Tibial artery (tissue), 4 donors: ENCODE measurements around the gene DNAI7.

Experiments
- DNase-seq, 2 donors: peaks; one replicate each; pipeline ENCODE4 v3.0.0-alpha.2; 2019
- H3K27ac ChIP-seq, 2 donors: fragments of 200-600 bp; sonication (generic) in 1 of 2; 1 replicate in 1 of 2; 2 replicates in 1 of 2; pipeline ENCODE4 v1.5.1; 2018 to 2019; ENCODE audit warnings: mild to moderate bottlenecking in 1 of 2
- H3K27me3 ChIP-seq, 2 donors: fragments of 200-600 bp; sonication (generic) in 1 of 2; one replicate each; pipeline versions ENCODE4 v1.5.1 to v1.6.0; 2016 to 2019
- H3K36me3 ChIP-seq, 3 donors: fragments of 200-600 bp; sonication (generic) in 2 of 3; one replicate each; pipeline ENCODE4 v1.5.1; 2016 to 2019; ENCODE audit warnings: mild to moderate bottlenecking in 2 of 3
- H3K4me1 ChIP-seq, 4 donors: fragments of 200-600 bp; sonication (generic) in 2 of 4; 1 replicate in 3 of 4; 2 replicates in 1 of 4; pipeline ENCODE4 v1.5.1; 2016 to 2019
- H3K4me3 ChIP-seq, 2 donors: fragments of 200-600 bp; sonication (generic) in 1 of 2; 1 replicate in 1 of 2; 2 replicates in 1 of 2; pipeline ENCODE4 v1.5.1; 2018 to 2019; ENCODE audit warnings: mild to moderate bottlenecking in 2 of 2
- H3K9me3 ChIP-seq, 3 donors: fragments of 200-600 bp; sonication (generic) in 1 of 3; one replicate each; pipeline ENCODE4 v1.5.1; 2016 to 2019
- intact Hi-C: fragments of 100-400 bp; cut with DNase I; formaldehyde crosslinking; loops from one replicate; pipeline ENCODE4 v1.15.0; 2023; ENCODE audit warnings: low total_unique reads
- TF ChIP-seq, protein P1 (sequence below), 2 experiments: fragments of 200-600 bp in 1 of 2; fragments of 450-650 bp in 1 of 2; IDR thresholded peaks; one replicate each; pipeline ENCODE4 v1.5.1; 2017 to 2019; ENCODE audit warnings: antibody characterized with exemption in 2 of 2, mild to moderate bottlenecking in 1 of 2, moderate library complexity in 1 of 2

The DNAI7 gene

DNA sequence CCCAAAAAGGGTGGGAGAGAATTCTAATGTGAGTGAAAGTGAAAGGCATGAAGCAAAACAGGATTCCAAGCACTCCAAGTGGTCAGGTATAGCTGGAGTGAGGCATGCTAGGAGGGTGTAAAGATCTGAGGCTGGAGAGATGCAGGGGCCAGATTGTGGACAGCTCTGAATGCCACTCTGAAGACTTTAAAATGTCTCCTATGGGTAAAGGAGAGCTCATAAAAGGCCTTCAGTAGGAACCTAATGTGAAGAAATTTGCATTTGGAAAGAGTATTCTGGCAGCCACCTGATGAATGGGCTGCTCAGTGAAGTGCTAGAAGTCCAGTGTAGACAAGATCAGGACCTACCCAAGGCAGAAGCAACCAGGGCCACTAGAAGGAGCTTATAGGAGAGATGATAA lies 68.9 kb downstream of the DNAI7 start:
- H3K27ac ChIP-seq: no peak overlapping the region
- no peaks in the 10 kb centered on the region for H3K9me3 ChIP-seq
- no peak for DNase-seq
- no peaks in the 10 kb centered on the region for H3K27me3 ChIP-seq
- TF ChIP-seq, protein P1, sequence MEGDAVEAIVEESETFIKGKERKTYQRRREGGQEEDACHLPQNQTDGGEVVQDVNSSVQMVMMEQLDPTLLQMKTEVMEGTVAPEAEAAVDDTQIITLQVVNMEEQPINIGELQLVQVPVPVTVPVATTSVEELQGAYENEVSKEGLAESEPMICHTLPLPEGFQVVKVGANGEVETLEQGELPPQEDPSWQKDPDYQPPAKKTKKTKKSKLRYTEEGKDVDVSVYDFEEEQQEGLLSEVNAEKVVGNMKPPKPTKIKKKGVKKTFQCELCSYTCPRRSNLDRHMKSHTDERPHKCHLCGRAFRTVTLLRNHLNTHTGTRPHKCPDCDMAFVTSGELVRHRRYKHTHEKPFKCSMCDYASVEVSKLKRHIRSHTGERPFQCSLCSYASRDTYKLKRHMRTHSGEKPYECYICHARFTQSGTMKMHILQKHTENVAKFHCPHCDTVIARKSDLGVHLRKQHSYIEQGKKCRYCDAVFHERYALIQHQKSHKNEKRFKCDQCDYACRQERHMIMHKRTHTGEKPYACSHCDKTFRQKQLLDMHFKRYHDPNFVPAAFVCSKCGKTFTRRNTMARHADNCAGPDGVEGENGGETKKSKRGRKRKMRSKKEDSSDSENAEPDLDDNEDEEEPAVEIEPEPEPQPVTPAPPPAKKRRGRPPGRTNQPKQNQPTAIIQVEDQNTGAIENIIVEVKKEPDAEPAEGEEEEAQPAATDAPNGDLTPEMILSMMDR (IDR thresholded peaks at IDR 0.05): no peak
- no peak overlapping the region for H3K4me3 ChIP-seq
- H3K36me3 ChIP-seq: no peaks in the 10 kb centered on the region
- H3K4me1 ChIP-seq: no peaks in the 10 kb centered on the region
- intact Hi-C loops: no loop called here

- Histone ChIP-seq H3K36me3 (no peaks in the 10 kb centered on the region), H3K4me1 (no peaks in the 10 kb centered on the region), H3K4me3 (no peak overlapping the region), H3K27ac (no peak overlapping the region), H3K9me3 (no peaks in the 10 kb centered on the region), H3K27me3 (no peaks in the 10 kb centered on the region)
- DNase-seq: no peak
- intact Hi-C loops: no loop called here
- TF ChIP-seq, protein P1 (IDR thresholded peaks at IDR 0.05): no peak
Observed at GRCh38 chr12:25124493-25124892, 70.5 kb downstream of the DNAI7 start.

GRCh38 chr12:25123126-25123525 lies 71.8 kb downstream of the DNAI7 start:
- intact Hi-C loops: no loop called here
- H3K4me3 ChIP-seq: no peak overlapping the region
- no peak for DNase-seq
- H3K4me1 ChIP-seq: no peaks in the 10 kb centered on the region
- H3K36me3 ChIP-seq: no peaks in the 10 kb centered on the region
- TF ChIP-seq, protein P1 (IDR thresholded peaks at IDR 0.05): no peak
- H3K27me3 ChIP-seq: no peaks in the 10 kb centered on the region
- no peaks in the 10 kb centered on the region for H3K9me3 ChIP-seq
- H3K27ac ChIP-seq: no peak overlapping the region

- Histone ChIP-seq H3K27ac (no peak overlapping the region), H3K4me3 (no peak overlapping the region), H3K9me3 (no peaks in the 10 kb centered on the region), H3K36me3 (no peaks in the 10 kb centered on the region), H3K27me3 (no peaks in the 10 kb centered on the region), H3K4me1 (no peaks in the 10 kb centered on the region)
- TF ChIP-seq, protein P1 (IDR thresholded peaks at IDR 0.05): no peak
- intact Hi-C loops: no loop called here
- no peak for DNase-seq
Observed at GRCh38 chr12:25121916-25122315, 73.0 kb downstream of the DNAI7 start.

GRCh38 chr12:25121110-25121509 lies 73.8 kb downstream of the DNAI7 start:
- Histone ChIP-seq H3K27me3 (no peaks in the 10 kb centered on the region), H3K27ac (no peak overlapping the region), H3K9me3 (no peaks in the 10 kb centered on the region), H3K4me3 (no peak overlapping the region), H3K36me3 (no peaks in the 10 kb centered on the region), H3K4me1 (no peaks in the 10 kb centered on the region)
- TF ChIP-seq, protein P1 (IDR thresholded peaks at IDR 0.05): no peak
- no peak for DNase-seq
- intact Hi-C loops: no loop called here

- DNase-seq: no peak
- H3K36me3 ChIP-seq: no peaks in the 10 kb centered on the region
- H3K27ac ChIP-seq: no peak overlapping the region
- no peaks in the 10 kb centered on the region for H3K27me3 ChIP-seq
- TF ChIP-seq, protein P1 (IDR thresholded peaks at IDR 0.05): no peak
- intact Hi-C loops: no loop called here
- no peaks in the 10 kb centered on the region for H3K9me3 ChIP-seq
- H3K4me1 ChIP-seq: no peaks in the 10 kb centered on the region
- H3K4me3 ChIP-seq: no peak overlapping the region
Observed at GRCh38 chr12:25119020-25119419, 75.9 kb downstream of the DNAI7 start.
